HepG2 (cell line): ENCODE results near the gene EIF1AD. TPM values are rescaled to one million over a fixed set of nuclear protein-coding genes. Genes with fewer than 3 reads are reported as not detected.
A peak's percentile ranks its signal among the peaks of the same experiment; 100 is the strongest.

Experiments
- ARHGAP35 ChIP-seq: sonication (generic); formaldehyde crosslinking; IDR thresholded peaks from 2 replicates; pipeline ENCODE4 v1.9.0; 2022; ENCODE audit warnings: mild to moderate bottlenecking, inconsistent platforms, moderate library complexity, missing genetic modification reagents, borderline replicate concordance
- BRD4 ChIP-seq: sonication (generic); formaldehyde crosslinking; IDR thresholded peaks from 2 replicates; pipeline ENCODE4 v1.4.0; 2020; ENCODE audit warnings: missing genetic modification reagents
- CBX1 ChIP-seq: IDR thresholded peaks from one replicate; pipeline ENCODE4 v1.6.1; 2016; ENCODE audit warnings: antibody characterized with exemption, low read depth
- DNMT1 ChIP-seq: sonication (generic); formaldehyde crosslinking; IDR thresholded peaks from 2 replicates; pipeline ENCODE4 v1.5.1; 2020; ENCODE audit warnings: mild to moderate bottlenecking, missing genetic modification reagents
- ERF ChIP-seq: IDR thresholded peaks from 2 replicates; pipeline ENCODE4 v1.6.1; 2018; ENCODE audit warnings: missing biosample characterization, missing genetic modification reagents
- GTF3A ChIP-seq: sonication (generic); formaldehyde crosslinking; conservative IDR thresholded peaks from 2 replicates; pipeline ENCODE4 v1.4.0; 2020; ENCODE audit warnings: mild to moderate bottlenecking, missing genetic modification reagents
- KDM4B ChIP-seq: sonication (generic); formaldehyde crosslinking; IDR thresholded peaks from 2 replicates; pipeline ENCODE4 v1.4.0; 2020; ENCODE audit warnings: missing genetic modification reagents
- KMT2A ChIP-seq: sonication (generic); formaldehyde crosslinking; IDR thresholded peaks from 2 replicates; pipeline ENCODE4 v1.4.0; 2020; ENCODE audit warnings: missing genetic modification reagents
- MLX ChIP-seq: IDR thresholded peaks from 2 replicates; pipeline ENCODE4 v1.6.1; 2016
- PHF21A ChIP-seq: sonication (generic); formaldehyde crosslinking; IDR thresholded peaks from 2 replicates; pipeline ENCODE4 v1.5.0; 2020; ENCODE audit warnings: mild to moderate bottlenecking, missing genetic modification reagents
- REPIN1 ChIP-seq: sonication (generic); formaldehyde crosslinking; IDR thresholded peaks from 2 replicates; pipeline ENCODE4 v1.8.0; 2022; ENCODE audit warnings: missing genetic modification reagents, low read depth, mild to moderate bottlenecking, borderline replicate concordance
- RFXANK ChIP-seq: IDR thresholded peaks from 2 replicates; pipeline ENCODE4 v1.6.1; 2016
- SIX1 ChIP-seq: sonication (generic); formaldehyde crosslinking; IDR thresholded peaks from 2 replicates; pipeline ENCODE4 v1.4.0; 2020; ENCODE audit warnings: missing genetic modification reagents, borderline replicate concordance
- SP4 ChIP-seq: sonication (generic); formaldehyde crosslinking; IDR thresholded peaks from 2 replicates; pipeline ENCODE4 v1.8.1; 2023; ENCODE audit warnings: mild to moderate bottlenecking, missing genetic modification reagents
- TBL1XR1 ChIP-seq: fragments of 150-350 bp; IDR thresholded peaks from 2 replicates; pipeline ENCODE4 v1.6.1; 2014; ENCODE audit warnings: borderline replicate concordance, low read length; ENCODE audit not compliant: partially characterized antibody
- ZFP36L1 ChIP-seq: sonication (generic); formaldehyde crosslinking; IDR thresholded peaks from 2 replicates; pipeline ENCODE4 v1.8.0; 2022; ENCODE audit warnings: mild to moderate bottlenecking, missing genetic modification reagents, moderate library complexity
- ZMAT3 ChIP-seq: sonication (generic); formaldehyde crosslinking; conservative IDR thresholded peaks from 2 replicates; pipeline ENCODE4 v1.7.0; 2021; ENCODE audit warnings: missing genetic modification reagents
- ZMYM4 ChIP-seq: sonication (generic); formaldehyde crosslinking; IDR thresholded peaks from 2 replicates; pipeline ENCODE4 v1.8.1; 2023; ENCODE audit warnings: mild to moderate bottlenecking, missing genetic modification reagents
- ZNF136 ChIP-seq: sonication (generic); formaldehyde crosslinking; IDR thresholded peaks from 2 replicates; pipeline ENCODE4 v1.8.1; 2022; ENCODE audit warnings: low read depth, mild to moderate bottlenecking, moderate library complexity, missing genetic modification reagents
- ZNF33B ChIP-seq: sonication (generic); formaldehyde crosslinking; IDR thresholded peaks from 2 replicates; pipeline ENCODE4 v1.5.1; 2020; ENCODE audit warnings: mild to moderate bottlenecking, missing genetic modification reagents
- ZNF547 ChIP-seq: sonication (generic); formaldehyde crosslinking; IDR thresholded peaks from 2 replicates; pipeline ENCODE4 v1.5.1; 2020; ENCODE audit warnings: mild to moderate bottlenecking, missing genetic modification reagents
- ZNF564 ChIP-seq: sonication (generic); formaldehyde crosslinking; IDR thresholded peaks from 2 replicates; pipeline ENCODE4 v1.8.1; 2023; ENCODE audit warnings: mild to moderate bottlenecking, missing genetic modification reagents
- ZNF615 ChIP-seq: sonication (generic); formaldehyde crosslinking; IDR thresholded peaks from 2 replicates; pipeline ENCODE4 v1.5.0; 2020; ENCODE audit warnings: mild to moderate bottlenecking, missing genetic modification reagents, borderline replicate concordance
- ZNF724P ChIP-seq: sonication (generic); formaldehyde crosslinking; IDR thresholded peaks from 2 replicates; pipeline ENCODE4 v1.8.0; 2022; ENCODE audit warnings: missing genetic modification reagents, borderline replicate concordance
- ZNF841 ChIP-seq: sonication (generic); formaldehyde crosslinking; IDR thresholded peaks from 2 replicates; pipeline ENCODE4 v1.8.1; 2023; ENCODE audit warnings: missing genetic modification reagents, borderline replicate concordance
- ZSCAN21 ChIP-seq: sonication (generic); formaldehyde crosslinking; IDR thresholded peaks from 2 replicates; pipeline ENCODE4 v1.8.0; 2022; ENCODE audit warnings: mild to moderate bottlenecking, missing genetic modification reagents, moderate library complexity, borderline replicate concordance
- ZSCAN29 ChIP-seq: sonication (generic); formaldehyde crosslinking; conservative IDR thresholded peaks from 2 replicates; pipeline ENCODE4 v1.4.0; 2020; ENCODE audit warnings: mild to moderate bottlenecking, missing genetic modification reagents
- polyA plus RNA-seq, 8 experiments: library from polyadenylated mRNA; depleted of rRNA in 3 of 8; stranded (reverse) in 7 of 8; unstranded in 1 of 8; fragments of >200 nt; fragmentation: Illumina TruSeq in 4 of 8; extraction: Trizol in 4 of 8; gene quantifications; 2 replicates each; pipeline versions ENCODE4 v1.2.1 to v1.2.3, GENCODE V29; 2011 to 2016; ENCODE audit warnings: low read depth in 4 of 8, missing spikeins in 1 of 8, mixed read lengths in 1 of 8; ENCODE audit not compliant: insufficient read depth in 1 of 8
- total RNA-seq, 5 experiments: library from RNA; depleted of rRNA; stranded (reverse); fragments of >200 nt; fragmentation: Illumina TruSeq; extraction: Trizol; gene quantifications; 2 replicates each; pipeline ENCODE4 v1.2.3, GENCODE V29; 2016; ENCODE audit warnings: low read depth in 1 of 5
- TF ChIP-seq, protein P1 (sequence below): sonication (generic); formaldehyde crosslinking; IDR thresholded peaks from 2 replicates; pipeline ENCODE4 v1.4.0; 2020; ENCODE audit warnings: missing genetic modification reagents
- TF ChIP-seq, protein P2 (sequence below): sonication (generic); formaldehyde crosslinking; IDR thresholded peaks from 2 replicates; pipeline ENCODE4 v1.4.0; 2020; ENCODE audit warnings: missing genetic modification reagents

The EIF1AD gene
- total and polyA plus RNA-seq, 2 of the 13 experiments (the other 11 are each of a cell fraction or from before 2014, with no cell fraction given) = 18.2 to 30.8 TPM

DNA sequence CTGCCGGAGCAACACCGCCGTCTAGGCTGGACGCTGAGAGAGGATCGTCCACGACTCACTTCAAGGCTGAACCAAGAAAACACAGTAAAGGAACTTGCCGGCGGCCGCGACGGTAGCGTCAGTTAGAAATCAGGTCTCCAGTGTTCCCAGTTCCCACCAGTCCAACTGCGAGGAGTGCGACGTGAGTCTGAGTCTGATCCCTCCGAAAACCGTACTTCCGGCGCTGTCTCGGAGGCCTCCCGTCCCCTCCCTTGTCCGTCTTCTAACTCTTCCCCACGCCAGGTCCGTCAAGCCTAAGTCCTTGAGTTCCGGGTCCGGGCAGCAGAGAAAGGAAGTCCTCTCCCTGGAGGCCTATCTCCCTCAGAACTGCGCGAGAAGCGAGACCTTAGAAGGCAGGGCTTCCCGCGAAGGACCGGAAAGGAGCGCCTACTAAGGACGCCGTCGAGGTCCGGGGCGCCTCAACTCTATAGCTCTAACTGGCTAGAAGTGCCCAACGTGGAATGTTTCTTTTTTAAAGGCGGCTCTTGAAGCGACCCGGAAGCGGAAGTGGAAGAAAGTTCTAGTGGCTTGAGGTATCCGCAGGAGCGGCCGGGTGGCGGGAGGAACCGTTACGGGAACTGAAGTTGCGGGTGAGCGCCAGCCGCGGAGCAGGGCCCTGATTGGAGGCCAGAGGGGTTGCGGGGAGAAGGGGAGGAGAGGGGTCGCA, at the start of gene EIF1AD, which contains the start of gene BANF1 (continued):
- TF ChIP-seq SP4 = peak; percentile 76
- TF ChIP-seq BRD4 (CRISPR knock-in tag) = peak; percentile 64; the same call in 1 of the 2 replicates
- peak; percentile 97 for TF ChIP-seq ZNF136 (CRISPR knock-in tag)
- TF ChIP-seq KDM4B = peak; percentile 95; the same call in 1 of the 2 replicates
- TF ChIP-seq, protein P1, sequence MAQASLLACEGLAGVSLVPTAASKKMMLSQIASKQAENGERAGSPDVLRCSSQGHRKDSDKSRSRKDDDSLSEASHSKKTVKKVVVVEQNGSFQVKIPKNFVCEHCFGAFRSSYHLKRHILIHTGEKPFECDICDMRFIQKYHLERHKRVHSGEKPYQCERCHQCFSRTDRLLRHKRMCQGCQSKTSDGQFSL (CRISPR knock-in tag) = peak; percentile 60; the same call in 1 of the 2 replicates
- peak; percentile 93 for TF ChIP-seq PHF21A (CRISPR knock-in tag)
- TF ChIP-seq ZMYM4 (CRISPR knock-in tag) = peak; percentile 73; the same call in 1 of the 2 replicates
- TF ChIP-seq ZSCAN29 (CRISPR knock-in tag) = peak; percentile 79; the same call in 1 of the 2 replicates
- TF ChIP-seq ERF (CRISPR knock-in tag) = peak; percentile 44
- peak; percentile 78; the same call in 1 of the 2 replicates for TF ChIP-seq ZNF564 (CRISPR knock-in tag)
- TF ChIP-seq DNMT1 (CRISPR knock-in tag) = peak; percentile 75; the same call in 1 of the 2 replicates
- peak; percentile 81; the same call in 1 of the 2 replicates for TF ChIP-seq ZNF615
- 0 out of 2 replicates have a peak, but pooled peaks have one; percentile 65 for TF ChIP-seq ZFP36L1 (CRISPR knock-in tag)
- TF ChIP-seq KMT2A = peak; percentile 98
- TF ChIP-seq, protein P2, sequence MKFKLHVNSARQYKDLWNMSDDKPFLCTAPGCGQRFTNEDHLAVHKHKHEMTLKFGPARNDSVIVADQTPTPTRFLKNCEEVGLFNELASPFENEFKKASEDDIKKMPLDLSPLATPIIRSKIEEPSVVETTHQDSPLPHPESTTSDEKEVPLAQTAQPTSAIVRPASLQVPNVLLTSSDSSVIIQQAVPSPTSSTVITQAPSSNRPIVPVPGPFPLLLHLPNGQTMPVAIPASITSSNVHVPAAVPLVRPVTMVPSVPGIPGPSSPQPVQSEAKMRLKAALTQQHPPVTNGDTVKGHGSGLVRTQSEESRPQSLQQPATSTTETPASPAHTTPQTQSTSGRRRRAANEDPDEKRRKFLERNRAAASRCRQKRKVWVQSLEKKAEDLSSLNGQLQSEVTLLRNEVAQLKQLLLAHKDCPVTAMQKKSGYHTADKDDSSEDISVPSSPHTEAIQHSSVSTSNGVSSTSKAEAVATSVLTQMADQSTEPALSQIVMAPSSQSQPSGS (CRISPR knock-in tag) = peak; percentile 86
- TF ChIP-seq ZNF841 (CRISPR knock-in tag) = peak; percentile 47; the same call in 1 of the 2 replicates
- peak; percentile 76; the same call in 1 of the 2 replicates for TF ChIP-seq ZNF724P
- TF ChIP-seq ARHGAP35 (CRISPR knock-in tag) = no peak
- TF ChIP-seq SIX1 (CRISPR knock-in tag) = peak; percentile 64
- peak; percentile 87 for TF ChIP-seq ZNF547 (CRISPR knock-in tag)
- peak; percentile 60; the same call in 1 of the 2 replicates for TF ChIP-seq ZSCAN21 (CRISPR knock-in tag)
- TF ChIP-seq REPIN1 (CRISPR knock-in tag) = peak; percentile 84
- peak; percentile 91 for TF ChIP-seq GTF3A (CRISPR knock-in tag)
- TF ChIP-seq ZMAT3 (CRISPR knock-in tag) = peak; percentile 88; the same call in 1 of the 2 replicates
- TF ChIP-seq RFXANK = peak; percentile 81; the same call in 1 of the 2 replicates
- TF ChIP-seq MLX (CRISPR knock-in tag) = no peak
- TF ChIP-seq ZNF33B = peak; percentile 86; the same call in 1 of the 2 replicates
- TF ChIP-seq CBX1 = peak; percentile 74
- peak; percentile 76 for TF ChIP-seq TBL1XR1
